GM18519 (cell line): Measurements from ENCODE around the gene EMID1.
"Not testable (repeated sequence)": the region's sequence is repeated elsewhere in the genome, so short reads cannot be mapped to it uniquely, and the experiment has no call there.

ENCODE experiments used
- ATAC-seq: cut with Tn5 transposase; IDR thresholded peaks from one replicate; pipeline ENCODE4 v1.9.1; 2021; ENCODE audit warnings: mild to moderate bottlenecking, moderate library complexity; ENCODE audit not compliant: unreplicated experiment, low FRiP score

Gene EMID1

DNA sequence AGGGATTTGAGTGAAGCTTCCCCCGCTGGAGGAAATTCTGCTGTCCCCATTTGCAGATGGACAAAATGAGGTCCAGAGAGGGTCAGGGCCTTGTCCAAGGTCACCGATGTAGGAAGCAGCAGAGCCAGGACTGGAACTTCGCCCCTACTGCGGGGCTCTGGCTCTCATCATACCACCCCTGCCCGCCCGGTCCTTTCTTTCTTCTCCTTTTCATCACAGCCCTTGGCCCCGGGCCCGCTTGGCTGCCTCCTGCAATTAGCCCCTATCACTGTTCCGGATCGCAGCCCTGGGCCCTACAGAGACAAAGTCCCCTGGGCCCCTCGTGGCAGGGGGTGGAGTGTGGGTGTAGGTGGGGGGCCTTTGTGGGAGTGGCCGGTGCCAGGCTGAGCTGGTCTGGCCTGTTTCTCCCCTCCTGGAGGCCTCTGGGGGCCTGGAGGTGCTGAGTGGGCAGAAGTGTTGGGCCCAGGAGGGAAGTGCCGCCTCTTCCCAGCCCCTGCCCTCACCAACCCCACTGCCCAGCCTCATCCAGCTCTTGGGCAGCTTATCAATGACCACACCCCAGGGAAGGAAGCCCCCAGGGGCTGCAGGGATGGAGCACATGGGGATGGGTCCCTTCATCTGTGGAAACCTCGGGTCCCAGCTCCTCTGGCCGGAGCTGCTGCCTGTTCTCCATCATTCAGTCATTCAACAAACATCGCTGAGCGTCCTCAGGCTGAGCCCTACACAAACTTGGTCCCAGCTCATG, 3.4 kb downstream of the EMID1 start:
- no peak for ATAC-seq

DNA sequence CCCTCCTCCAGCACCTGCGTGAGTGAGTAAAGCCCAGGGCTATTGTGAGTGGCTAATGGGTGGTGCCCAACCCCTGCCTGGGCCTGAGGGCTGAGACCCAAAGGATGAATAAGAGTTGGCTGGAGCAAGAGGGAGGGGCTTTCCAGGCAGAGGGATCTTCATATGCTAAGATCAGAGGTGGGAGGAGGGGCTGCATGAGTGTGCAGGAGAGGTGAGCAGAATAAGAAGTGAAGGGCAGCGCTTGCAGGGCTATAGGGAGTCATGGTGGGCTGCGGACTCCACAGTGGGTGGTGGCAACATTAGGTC, 3.9 kb downstream of the EMID1 start:
- no peak for ATAC-seq

DNA sequence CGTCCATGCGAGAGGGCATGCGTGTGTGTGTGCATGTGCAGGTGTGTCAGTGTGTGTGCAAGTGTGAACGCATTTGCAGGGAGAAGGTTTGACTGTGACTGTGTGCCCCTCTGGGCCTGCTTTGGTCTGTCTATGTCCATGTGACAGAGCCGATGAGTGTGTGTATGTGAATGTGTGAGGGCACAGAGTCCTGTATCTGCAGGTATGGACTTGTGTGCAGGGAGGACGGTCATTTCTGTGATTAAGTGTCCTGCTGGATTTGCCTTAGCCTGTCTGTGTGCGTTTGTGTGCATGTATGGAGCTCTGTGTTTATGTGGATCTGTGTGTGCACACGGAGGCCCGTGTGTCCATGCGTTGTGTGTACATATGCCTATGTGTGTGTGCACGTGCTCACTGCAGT, 5.4 kb downstream of the EMID1 start:
- ATAC-seq: no peak

GRCh38 chr22:29211466-29211865, 5.8 kb downstream of the EMID1 start:
- no peak for ATAC-seq

- ATAC-seq: no peak
Measured at GRCh38 chr22:29212743-29213142, 7.0 kb downstream of the EMID1 start.

DNA sequence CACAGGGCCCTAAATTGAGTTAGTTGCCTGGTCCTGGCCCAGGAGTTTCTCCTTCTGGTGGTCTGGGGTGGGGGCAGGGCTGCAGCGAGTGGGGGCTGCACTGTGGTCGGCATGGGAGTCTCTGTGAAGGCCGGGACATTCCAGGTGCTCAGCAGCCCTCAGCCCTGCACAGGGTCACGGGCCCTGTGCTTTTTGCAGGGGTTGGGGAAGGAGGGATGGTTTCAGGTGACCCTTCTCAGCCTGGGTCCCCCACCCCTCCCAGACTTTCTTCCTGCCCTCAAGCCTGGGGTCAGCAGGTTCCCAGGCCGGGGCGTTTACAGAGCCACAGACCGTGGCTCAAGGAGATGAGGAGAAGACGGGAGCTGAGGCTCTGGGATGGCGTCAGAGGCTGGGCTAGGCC, 7.8 kb downstream of the EMID1 start:
- no peak for ATAC-seq

DNA sequence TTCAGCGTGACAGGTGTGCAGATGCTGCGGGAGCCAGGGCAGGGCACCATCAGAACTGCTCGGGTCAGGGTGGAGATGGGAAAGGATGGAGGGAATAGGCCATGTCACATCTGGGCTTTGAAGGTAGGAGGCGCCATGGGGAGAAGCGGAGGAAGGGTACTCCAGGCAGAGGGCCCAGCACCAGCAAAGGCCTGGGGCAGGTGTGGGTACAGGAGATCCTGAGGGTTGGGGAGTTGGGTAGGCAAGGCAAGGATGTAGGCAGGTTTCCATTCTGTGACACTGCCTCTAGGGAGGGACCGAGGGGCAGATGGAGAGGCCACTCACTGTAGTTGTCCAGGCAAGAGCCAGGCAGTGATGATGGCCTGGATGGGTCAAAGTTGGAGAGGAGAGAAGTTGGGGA, 8.5 kb downstream of the EMID1 start:
- ATAC-seq: no peak

GRCh38 chr22:29215012-29215860, 9.5 kb downstream of the EMID1 start:
- ATAC-seq: no peak

DNA sequence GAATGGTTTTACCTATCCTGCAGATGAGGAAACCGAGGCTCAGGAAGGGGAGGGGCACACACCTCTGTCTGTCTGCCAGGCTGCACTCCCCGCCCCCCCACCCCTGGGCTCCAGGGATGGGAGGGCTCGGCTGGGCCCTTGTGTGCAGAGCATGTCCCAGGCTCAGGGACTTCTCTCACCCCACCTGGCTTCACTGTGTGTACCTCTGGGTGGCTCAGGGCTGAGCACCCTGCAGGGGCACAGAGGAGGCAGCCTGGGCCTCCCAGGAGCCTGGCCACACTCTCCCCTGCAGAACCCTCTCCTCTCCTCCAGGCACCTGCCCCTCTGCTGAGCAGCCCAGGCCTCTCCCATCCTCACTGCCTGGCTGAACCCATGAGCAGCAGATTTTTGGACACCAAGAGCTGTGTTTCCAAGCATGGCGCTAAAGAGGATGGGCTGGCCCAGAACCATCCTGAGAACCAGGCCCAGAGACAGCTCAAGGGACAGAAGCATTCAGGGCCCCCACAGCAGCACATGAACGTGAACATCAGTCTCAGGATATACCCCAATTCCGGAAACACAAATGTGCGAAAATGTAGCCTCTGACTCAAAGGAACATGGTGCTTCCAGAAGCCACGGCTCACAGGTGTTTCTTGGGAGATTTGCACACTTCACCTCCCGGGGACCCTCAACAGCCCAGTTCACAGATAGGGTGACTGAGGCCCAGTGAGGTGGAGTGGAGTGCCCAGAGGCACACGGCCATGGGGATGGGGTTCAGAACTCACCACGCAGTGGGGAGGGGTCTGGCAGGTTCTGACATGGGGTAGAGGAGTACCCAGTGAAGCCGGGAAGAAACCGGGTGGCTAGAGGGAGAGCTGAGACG, 10.5 kb downstream of the EMID1 start:
- no peak for ATAC-seq

- no peak for ATAC-seq
Measured at GRCh38 chr22:29216873-29217666, 11.4 kb downstream of the EMID1 start.

DNA sequence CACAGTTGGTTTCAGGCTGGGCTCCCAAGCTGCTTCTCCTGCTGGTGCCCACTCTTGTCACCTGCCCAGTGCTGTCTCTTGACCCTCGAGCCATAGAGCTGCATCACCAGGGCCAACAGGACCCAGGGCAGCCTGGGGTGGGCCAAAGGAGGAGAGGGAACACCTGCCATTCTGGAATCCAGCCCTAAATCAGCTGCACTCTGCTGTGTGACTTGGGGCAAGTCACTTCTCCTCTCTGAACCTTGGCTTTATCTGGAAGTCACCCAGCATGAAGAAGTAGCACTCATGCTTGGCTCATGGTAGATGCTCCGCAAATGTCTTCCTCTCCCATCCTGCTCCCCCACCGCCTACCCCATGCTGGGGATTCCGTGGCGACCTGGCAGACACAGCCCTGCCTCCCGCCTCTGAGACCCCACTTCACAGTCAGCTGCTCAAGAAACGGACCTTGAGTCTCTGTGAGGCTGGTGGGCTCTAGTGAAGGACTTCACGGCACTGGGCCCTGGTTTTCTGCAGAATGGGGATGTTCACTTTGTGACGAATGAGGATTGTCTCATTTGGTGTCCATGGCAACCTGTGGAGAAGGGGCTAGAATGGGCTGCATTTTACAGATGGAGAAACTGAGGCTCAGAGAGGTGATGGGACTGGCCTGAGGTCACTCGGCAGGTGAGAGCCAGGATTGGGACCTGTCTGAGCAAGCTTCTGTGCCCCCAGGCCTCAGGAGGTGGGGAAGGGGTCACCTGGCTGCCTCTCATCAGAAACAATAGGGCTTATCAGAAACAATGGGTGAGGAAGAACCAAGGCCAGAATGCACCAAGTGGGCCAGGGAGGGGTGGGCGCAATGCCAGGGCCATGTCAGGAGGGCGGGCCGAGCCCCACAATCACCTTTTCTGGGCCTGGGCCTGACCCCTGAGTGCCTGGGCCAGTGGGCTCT, 12.4 kb downstream of the EMID1 start:
- no peak for ATAC-seq

DNA sequence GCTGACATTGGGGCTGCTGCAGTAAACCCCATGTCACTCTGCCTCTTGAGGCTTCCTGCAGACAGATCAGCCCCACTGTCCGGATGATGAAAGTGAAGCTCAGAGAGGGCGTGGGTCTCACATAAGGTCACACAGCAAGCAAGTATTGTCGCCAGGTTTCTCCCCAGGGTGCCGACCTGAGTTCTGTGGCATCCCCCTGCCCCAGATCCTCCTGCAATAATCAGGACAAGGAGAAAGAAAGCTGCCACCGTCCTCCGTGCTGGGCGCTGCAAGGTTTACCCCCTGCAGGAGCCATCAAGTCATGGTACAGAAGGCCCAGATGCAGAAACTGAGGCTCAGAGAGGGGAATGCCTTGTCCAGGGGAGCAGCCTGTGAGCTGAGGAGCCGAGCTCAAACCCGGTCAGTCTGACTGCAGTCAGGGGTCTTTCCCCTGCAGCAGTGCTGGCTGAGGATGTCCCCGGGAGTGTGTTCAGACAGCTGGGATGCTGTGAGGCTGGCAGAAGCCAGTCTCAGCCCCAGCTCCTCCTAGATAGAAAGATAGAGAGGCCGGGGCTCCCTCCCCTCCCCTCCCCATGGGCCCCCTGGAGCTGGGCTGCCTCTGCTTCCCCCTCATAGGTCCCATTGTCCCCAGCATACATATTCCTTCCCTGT, 13.2 kb downstream of the EMID1 start:
- no peak for ATAC-seq

- ATAC-seq: not testable (repeated sequence)
Measured at GRCh38 chr22:29219409-29219782, 13.7 kb downstream of the EMID1 start.

GRCh38 chr22:29219881-29220670, 14.4 kb downstream of the EMID1 start:
- no peak for ATAC-seq

DNA sequence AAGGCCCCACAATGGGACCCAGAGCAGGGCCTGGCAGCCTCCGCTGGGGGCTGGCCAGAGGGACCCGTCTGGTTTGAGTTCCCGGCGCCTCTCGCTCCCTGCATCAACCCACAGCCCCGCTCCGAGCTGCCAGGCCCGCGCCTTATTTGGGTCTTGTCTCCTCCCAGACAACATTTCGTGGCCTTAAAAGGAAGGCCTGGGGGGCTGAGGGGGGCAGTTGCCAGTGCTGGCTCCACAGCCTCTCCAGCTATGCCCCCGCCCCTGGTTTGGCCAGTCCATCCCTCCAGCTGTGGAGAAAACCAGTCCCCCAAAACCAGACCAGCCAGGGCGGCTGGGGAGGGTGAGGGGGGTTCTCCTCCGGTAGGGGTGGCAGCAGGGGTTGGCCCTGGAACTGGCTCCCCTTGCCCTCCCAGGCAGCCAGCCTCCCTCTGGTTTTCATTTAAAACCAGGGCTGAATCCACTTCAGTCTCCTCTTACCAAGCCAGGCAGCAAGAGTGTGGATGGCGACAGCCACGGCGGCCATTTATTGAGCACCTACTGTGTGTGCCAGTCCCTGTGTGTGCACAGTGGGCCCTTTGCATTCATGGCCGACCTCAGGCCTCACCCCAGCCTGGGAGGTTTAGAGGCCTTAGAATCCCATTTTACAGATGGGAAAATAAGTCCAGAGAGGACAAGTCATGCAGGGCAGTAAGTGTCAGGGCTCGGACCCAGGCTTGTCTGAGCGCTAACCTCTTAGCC, 18.6 kb downstream of the EMID1 start:
- ATAC-seq: no peak

DNA sequence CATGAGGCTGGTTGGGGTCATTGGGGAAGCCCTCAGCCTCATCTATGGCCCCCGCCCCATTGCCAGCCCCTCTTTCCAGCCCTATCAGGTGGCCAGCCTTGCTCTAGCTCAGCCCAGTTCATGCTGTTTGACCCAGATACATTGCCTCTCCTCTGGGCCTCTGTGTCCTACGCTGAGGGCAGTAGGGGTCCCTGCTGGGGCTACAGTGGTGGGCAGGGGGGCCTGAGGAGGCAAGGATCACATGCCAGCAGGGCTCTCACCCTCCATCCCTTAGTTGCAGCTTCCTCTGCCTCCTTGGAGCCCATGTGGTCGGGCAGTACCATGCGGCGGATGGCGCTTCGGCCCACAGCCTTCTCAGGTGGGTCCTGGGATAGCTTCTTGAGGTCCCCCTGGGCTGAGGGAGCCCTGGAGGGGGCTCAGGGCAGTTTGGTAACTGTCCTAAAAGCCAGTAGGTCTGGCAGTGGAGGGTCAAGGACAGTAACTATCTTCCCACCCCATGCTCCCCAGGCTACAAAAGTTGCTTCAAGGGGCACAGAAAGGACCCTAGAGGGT, 19.2 kb downstream of the EMID1 start:
- ATAC-seq: no peak

DNA sequence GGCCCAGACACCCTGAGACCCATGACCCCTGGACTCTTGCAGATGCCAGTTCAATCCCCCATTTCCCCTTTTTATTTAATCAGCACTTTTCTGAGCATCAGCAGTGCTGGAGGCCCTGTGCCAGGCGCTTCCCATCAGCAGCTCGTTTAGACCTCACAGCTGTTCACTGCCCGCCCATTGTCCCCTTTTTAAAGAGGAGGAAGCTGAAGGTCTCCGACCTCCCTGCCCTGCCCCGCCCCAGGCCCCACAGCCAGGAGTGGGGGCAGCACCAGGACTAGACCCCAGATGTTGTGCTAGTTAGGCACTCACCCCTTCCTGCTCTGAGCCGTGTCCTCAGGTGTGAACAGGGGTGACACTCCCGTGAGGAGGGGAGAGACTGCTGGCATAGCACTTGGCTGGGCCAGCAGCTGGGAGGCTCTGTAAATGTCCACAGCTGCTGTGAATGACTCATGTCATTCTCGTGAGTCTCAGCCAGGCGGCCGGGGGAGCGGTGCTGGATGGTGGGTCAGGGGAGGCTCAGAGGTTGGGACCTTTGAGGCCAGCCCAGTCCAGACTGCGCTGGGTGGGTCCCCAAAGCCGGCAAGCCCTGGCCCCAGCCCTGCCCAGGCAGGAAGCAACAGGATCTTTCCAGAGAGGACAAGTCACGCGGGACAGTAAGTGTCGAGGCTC, 19.9 kb downstream of the EMID1 start:
- ATAC-seq: no peak
